BJ (cell line): ENCODE data around the gene NKX2-8. TPM values are rescaled to one million over a fixed set of nuclear protein-coding genes. Genes with fewer than 3 reads are reported as not detected.

Experiments
- CTCF ChIA-PET: fragments of 350-600 bp; formaldehyde crosslinking; extraction: SDS; loops from one replicate; lab custom pipeline; 2021; ENCODE audit warnings: antibody characterized with exemption, inconsistent platforms; lab: Yijun Ruan, JAX
- POLR2A ChIA-PET: fragments of 300-600 bp; sonication (Branson Sonifier 250); formaldehyde crosslinking; extraction: SDS; loops from one replicate; lab custom pipeline; 2021; ENCODE audit warnings: antibody characterized with exemption; lab: Charles Lee
- DNase-seq: peaks from one replicate; pipeline ENCODE4 v3.0.0-alpha.2; 2011; ENCODE audit warnings: low read depth
- H3K27me3 ChIP-seq: 2 replicates; pipeline ENCODE4 v1.6.0; 2011; ENCODE audit warnings: low read length; ENCODE audit not compliant: control insufficient read depth, insufficient read depth
- H3K36me3 ChIP-seq: 2 replicates; pipeline ENCODE4 v1.5.1; 2011; ENCODE audit warnings: low read length; ENCODE audit not compliant: control insufficient read depth, insufficient read depth
- H3K4me3 ChIP-seq: 2 replicates; pipeline ENCODE4 v1.5.1; 2011; ENCODE audit warnings: low read depth, mild to moderate bottlenecking, control low read depth, low read length
- polyA plus RNA-seq: library from polyadenylated mRNA; depleted of rRNA; stranded (reverse); fragments of >200 nt; gene quantifications from 2 replicates; pipeline ENCODE4 v1.2.3, GENCODE V29; 2011
- TF ChIP-seq, protein P1 (sequence below): IDR thresholded peaks from 2 replicates; pipeline ENCODE4 v1.5.1; 2011; ENCODE audit warnings: low read depth, mild to moderate bottlenecking, control low read depth, inconsistent platforms, low read length, moderate library complexity; ENCODE audit not compliant: insufficient read depth

NKX2-8 gene
- polyA plus RNA-seq, 1 experiment, result not detected

DNA sequence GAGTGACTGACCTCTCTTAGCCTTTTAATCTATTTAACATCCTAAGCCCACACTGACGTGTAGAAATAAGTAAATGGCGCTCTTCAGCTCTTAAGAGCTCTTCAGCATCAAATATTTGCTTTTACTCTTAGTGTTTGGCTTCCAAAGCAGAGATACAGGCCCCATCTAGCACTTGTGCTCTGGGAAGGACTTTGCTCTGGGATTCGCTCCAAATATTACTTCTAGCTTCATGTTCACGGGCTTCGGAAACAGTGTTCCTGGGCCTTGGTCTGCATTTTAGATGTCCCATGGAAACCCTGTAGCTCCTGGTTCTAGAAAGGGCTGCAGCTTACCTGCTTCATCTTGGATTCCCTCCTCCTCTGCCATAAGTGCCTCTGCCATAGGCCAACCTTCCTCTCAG lies 2.7 kb upstream of the NKX2-8 start:
- Histone ChIP-seq H3K4me3 (no peak overlapping the region), H3K27me3 (peaks cover 30% of the 10 kb centered on the region), H3K36me3 (no peaks in the 10 kb centered on the region)
- no peak for DNase-seq
- TF ChIP-seq, protein P1, sequence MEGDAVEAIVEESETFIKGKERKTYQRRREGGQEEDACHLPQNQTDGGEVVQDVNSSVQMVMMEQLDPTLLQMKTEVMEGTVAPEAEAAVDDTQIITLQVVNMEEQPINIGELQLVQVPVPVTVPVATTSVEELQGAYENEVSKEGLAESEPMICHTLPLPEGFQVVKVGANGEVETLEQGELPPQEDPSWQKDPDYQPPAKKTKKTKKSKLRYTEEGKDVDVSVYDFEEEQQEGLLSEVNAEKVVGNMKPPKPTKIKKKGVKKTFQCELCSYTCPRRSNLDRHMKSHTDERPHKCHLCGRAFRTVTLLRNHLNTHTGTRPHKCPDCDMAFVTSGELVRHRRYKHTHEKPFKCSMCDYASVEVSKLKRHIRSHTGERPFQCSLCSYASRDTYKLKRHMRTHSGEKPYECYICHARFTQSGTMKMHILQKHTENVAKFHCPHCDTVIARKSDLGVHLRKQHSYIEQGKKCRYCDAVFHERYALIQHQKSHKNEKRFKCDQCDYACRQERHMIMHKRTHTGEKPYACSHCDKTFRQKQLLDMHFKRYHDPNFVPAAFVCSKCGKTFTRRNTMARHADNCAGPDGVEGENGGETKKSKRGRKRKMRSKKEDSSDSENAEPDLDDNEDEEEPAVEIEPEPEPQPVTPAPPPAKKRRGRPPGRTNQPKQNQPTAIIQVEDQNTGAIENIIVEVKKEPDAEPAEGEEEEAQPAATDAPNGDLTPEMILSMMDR, result no peak
- CTCF ChIA-PET, result interaction anchor here (1.1 kb wide), 1 partner anchor 31 kb away, joined by 3 read pairs; no protein-coding TSS in a partner anchor
- POLR2A ChIA-PET, result no interaction called here

DNA sequence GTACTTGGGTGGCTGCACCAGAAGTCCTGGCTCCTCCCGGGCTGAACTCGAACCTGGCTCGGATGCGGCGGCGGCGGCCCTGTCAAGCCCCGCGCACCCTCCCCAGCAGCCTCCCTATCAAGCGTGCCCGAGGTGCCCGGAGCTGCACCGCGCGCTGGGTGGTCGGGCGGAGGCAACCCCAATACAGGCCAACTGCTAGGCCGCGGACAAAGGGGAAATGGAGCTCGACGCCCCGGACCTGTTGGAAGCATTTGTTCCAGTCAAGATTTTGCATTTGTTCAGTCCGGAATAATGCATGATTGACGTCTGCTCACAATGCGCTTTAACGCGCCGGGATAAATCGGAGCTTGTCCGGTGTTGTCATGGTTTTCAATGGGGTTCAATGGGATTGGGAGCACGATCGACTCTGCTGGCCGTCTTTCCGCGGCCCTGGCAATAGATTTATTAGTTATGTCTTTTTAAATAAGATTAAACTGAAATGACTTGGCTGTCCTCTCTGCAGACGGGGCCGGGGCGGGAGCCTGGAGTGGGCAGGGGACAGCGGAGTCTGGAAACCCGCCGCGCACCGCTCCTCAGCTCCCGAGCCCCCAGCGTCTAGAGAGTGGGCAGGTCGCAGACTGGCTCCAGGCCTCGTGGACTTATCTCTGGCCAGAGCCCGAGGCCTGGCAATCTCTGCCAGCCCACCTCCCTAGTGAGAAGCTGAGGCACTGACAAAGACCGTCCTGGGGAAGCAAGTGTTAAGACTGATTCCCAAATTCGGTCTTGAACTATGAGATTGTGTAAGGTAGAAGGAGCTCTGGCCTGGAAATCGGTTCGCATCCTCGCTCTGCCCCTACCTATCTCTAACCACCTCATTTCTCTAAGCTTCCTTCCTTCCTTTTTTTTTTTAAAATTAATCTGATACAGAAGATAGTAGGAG lies 1.7 kb upstream of the NKX2-8 start:
- DNase-seq, result no peak
- TF ChIP-seq, protein P1, result no peak
- POLR2A ChIA-PET, result no interaction called here
- CTCF ChIA-PET, result interaction anchor here (0.6 to 1.1 kb wide), 2 partner anchors 30 to 209 kb away, joined by 3 read pairs; no protein-coding TSS in a partner anchor
- no peak overlapping the region for H3K4me3 ChIP-seq
- peaks cover 35% of the 10 kb centered on the region for H3K27me3 ChIP-seq
- no peaks in the 10 kb centered on the region for H3K36me3 ChIP-seq

DNA sequence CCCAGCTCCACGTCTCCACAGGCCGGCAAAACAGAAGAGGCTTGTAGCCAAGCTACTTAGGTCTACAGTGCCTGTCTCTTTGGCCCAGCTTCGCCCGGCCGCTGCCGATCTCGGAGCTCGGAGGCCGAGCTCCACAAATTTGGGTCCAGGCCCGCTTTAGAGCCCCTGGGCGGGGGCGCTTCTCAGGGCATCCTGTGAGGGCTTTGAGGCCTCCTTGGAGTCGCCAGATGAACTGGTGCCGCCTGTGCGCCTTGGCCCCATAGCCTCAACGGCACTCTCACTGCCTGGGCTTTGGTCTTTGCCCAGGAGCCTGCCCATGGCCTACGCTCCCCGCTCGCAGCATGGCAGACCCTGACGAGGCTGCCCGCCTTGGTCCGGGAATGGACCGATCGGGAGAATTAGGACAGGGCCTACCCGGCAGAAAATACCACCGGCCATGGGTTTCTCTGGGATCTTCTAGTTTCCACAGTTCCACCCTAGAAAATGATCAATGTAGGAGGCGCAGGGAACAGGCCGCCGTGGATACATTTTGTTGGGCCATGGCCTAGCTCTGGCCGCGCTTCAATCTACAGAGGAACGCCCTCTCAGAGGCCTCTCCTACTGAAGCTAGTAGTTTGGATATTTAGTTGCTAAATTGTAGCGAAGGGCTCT lies 953 bp upstream of the NKX2-8 start:
- POLR2A ChIA-PET, result no interaction called here
- no peak for DNase-seq
- Histone ChIP-seq H3K27me3 (peaks cover 41% of the 10 kb centered on the region), H3K36me3 (no peaks in the 10 kb centered on the region), H3K4me3 (no peak overlapping the region)
- TF ChIP-seq, protein P1, result no peak
- CTCF ChIA-PET, result no interaction called here

DNA sequence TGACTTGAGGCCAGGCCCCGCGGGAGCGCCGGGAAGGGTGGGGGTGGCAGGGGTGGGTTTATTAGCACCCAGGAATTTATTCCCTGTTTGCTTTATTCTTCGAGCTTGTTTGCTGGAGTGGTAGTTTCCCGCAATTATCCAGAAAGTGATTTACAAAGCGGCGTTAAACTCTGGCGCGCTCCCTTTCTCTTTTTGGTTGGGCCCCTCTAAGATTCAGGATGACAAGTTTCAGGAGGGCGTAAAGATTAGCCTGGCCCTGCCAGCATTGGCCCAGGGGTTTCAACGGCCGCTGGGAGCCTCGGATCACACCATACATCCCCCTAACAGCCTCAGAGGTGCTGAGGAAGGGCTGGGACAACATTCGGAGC lies 444 bp upstream of the NKX2-8 start:
- TF ChIP-seq, protein P1, result no peak
- POLR2A ChIA-PET, result no interaction called here
- DNase-seq, result no peak
- H3K27me3 ChIP-seq, result peaks cover 41% of the 10 kb centered on the region
- H3K4me3 ChIP-seq, result no peak overlapping the region
- CTCF ChIA-PET, result no interaction called here
- H3K36me3 ChIP-seq, result no peaks in the 10 kb centered on the region
